K562 (cell line): Measurements from ENCODE around the gene STRA8.

ENCODE experiments used
- ATF3 ChIP-seq, 2 experiments: fragments of 450-650 bp in 1 of 2; sonication (generic) in 1 of 2; formaldehyde crosslinking in 1 of 2; IDR thresholded peaks in 1 of 2; conservative IDR thresholded peaks in 1 of 2; 2 replicates each; pipeline versions ENCODE4 v1.6.1 to v1.8.1; 2016 to 2023; ENCODE audit warnings: mild to moderate bottlenecking in 2 of 2, moderate library complexity in 2 of 2, inconsistent platforms in 1 of 2, missing genetic modification reagents in 1 of 2
- CBFA2T2 ChIP-seq: fragments of 450-650 bp; conservative IDR thresholded peaks from 2 replicates; pipeline ENCODE4 v1.6.1; 2017; ENCODE audit warnings: mild to moderate bottlenecking
- CTCF ChIP-seq, 3 experiments: IDR thresholded peaks in 2 of 3; conservative IDR thresholded peaks in 1 of 3; 2 replicates each; pipeline ENCODE4 v1.5.1; 2011 to 2012; ENCODE audit warnings: low read length in 3 of 3, mild to moderate bottlenecking in 3 of 3, control low read depth in 2 of 3, improper control_type of control experiment in 1 of 3, inconsistent platforms in 1 of 3, low read depth in 1 of 3, mixed read lengths in 1 of 3, moderate library complexity in 1 of 3; ENCODE audit not compliant: insufficient read depth in 2 of 3
- EZH2 ChIP-seq: IDR thresholded peaks from 2 replicates; pipeline ENCODE4 v1.6.1; 2012; ENCODE audit warnings: low read depth, mild to moderate bottlenecking, inconsistent platforms, low read length, borderline replicate concordance
- FOS ChIP-seq: IDR thresholded peaks from 3 replicates; pipeline ENCODE4 v1.6.1; 2011; ENCODE audit not compliant: insufficient read length; ENCODE audit errors: extremely low read depth
- FOXJ3 ChIP-seq: sonication (generic); formaldehyde crosslinking; IDR thresholded peaks from 2 replicates; pipeline ENCODE4 v1.4.0; 2020; ENCODE audit warnings: mild to moderate bottlenecking, missing genetic modification reagents
- MEIS2 ChIP-seq: fragments of 450-650 bp; IDR thresholded peaks from 2 replicates; pipeline ENCODE4 v1.6.1; 2014; ENCODE audit warnings: mild to moderate bottlenecking; ENCODE audit not compliant: partially characterized antibody
- NONO ChIP-seq, 2 experiments: fragments of 200-400 bp in 1 of 2; fragments of 450-650 bp in 1 of 2; formaldehyde crosslinking in 1 of 2; IDR thresholded peaks; 2 replicates each; pipeline ENCODE4 v1.6.1; 2017; ENCODE audit warnings: low read depth in 2 of 2, mild to moderate bottlenecking in 2 of 2, moderate library complexity in 2 of 2, low read length in 1 of 2
- POLR2A ChIP-seq: fragments of 450-650 bp; conservative IDR thresholded peaks from 2 replicates; pipeline ENCODE4 v1.6.1; 2016
- RAD21 ChIP-seq, 2 experiments: fragments of 250-450 bp in 1 of 2; fragments of 450-650 bp in 1 of 2; sonication (Bioruptor Pico) in 1 of 2; formaldehyde crosslinking in 1 of 2; IDR thresholded peaks in 1 of 2; conservative IDR thresholded peaks in 1 of 2; 2 replicates each; pipeline versions ENCODE4 v1.4.0 to v1.8.0; 2020 to 2022; ENCODE audit warnings: mild to moderate bottlenecking in 2 of 2, moderate library complexity in 1 of 2
- ZNF77 ChIP-seq: fragments of 250-450 bp; sonication (Bioruptor Pico); IDR thresholded peaks from 2 replicates; pipeline ENCODE4 v1.5.0; 2020
- TF ChIP-seq, protein P1 (sequence below): fragments of 450-650 bp; IDR thresholded peaks from 2 replicates; pipeline ENCODE4 v1.7.1; 2018; ENCODE audit warnings: mild to moderate bottlenecking, low read depth; ENCODE audit not compliant: partially characterized antibody
- TF ChIP-seq, protein P2 (sequence below): fragments of 450-650 bp; IDR thresholded peaks from 2 replicates; pipeline ENCODE4 v1.6.1; 2016; ENCODE audit warnings: missing biosample characterization, missing genetic modification characterization

GRCh38 chr7:135224027-135224426, 9.6 kb upstream of the STRA8 start:
- TF ChIP-seq NONO (IDR thresholded peaks at IDR 0.05; ENCODE audit: low read depth in 2 of 2, low read length in 1 of 2) = no peak
- no peak for TF ChIP-seq CTCF (IDR thresholded peaks at IDR 0.05 in 2 of 3, conservative IDR thresholded peaks at IDR 0.05 in 1 of 3; ENCODE audit: insufficient read depth in 2 of 3, low read depth in 1 of 3, low read length in 3 of 3)
- TF ChIP-seq, protein P1, sequence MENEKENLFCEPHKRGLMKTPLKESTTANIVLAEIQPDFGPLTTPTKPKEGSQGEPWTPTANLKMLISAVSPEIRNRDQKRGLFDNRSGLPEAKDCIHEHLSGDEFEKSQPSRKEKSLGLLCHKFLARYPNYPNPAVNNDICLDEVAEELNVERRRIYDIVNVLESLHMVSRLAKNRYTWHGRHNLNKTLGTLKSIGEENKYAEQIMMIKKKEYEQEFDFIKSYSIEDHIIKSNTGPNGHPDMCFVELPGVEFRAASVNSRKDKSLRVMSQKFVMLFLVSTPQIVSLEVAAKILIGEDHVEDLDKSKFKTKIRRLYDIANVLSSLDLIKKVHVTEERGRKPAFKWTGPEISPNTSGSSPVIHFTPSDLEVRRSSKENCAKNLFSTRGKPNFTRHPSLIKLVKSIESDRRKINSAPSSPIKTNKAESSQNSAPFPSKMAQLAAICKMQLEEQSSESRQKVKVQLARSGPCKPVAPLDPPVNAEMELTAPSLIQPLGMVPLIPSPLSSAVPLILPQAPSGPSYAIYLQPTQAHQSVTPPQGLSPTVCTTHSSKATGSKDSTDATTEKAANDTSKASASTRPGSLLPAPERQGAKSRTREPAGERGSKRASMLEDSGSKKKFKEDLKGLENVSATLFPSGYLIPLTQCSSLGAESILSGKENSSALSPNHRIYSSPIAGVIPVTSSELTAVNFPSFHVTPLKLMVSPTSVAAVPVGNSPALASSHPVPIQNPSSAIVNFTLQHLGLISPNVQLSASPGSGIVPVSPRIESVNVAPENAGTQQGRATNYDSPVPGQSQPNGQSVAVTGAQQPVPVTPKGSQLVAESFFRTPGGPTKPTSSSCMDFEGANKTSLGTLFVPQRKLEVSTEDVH = no peak
- no peak for TF ChIP-seq POLR2A
- no peak for TF ChIP-seq EZH2
- TF ChIP-seq FOXJ3 (CRISPR knock-in tag) = no peak
- no peak for TF ChIP-seq RAD21 (CRISPR knock-in tag; conservative IDR thresholded peaks at IDR 0.05 in 1 of 2, IDR thresholded peaks at IDR 0.05 in 1 of 2)
- no peak for TF ChIP-seq FOS
- no peak for TF ChIP-seq CBFA2T2
- TF ChIP-seq, protein P2, sequence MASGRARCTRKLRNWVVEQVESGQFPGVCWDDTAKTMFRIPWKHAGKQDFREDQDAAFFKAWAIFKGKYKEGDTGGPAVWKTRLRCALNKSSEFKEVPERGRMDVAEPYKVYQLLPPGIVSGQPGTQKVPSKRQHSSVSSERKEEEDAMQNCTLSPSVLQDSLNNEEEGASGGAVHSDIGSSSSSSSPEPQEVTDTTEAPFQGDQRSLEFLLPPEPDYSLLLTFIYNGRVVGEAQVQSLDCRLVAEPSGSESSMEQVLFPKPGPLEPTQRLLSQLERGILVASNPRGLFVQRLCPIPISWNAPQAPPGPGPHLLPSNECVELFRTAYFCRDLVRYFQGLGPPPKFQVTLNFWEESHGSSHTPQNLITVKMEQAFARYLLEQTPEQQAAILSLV (tag) = no peak
- no peak for TF ChIP-seq MEIS2
- no peak for TF ChIP-seq ATF3 (IDR thresholded peaks at IDR 0.05)
- no peak for TF ChIP-seq ATF3 (CRISPR knock-in tag; conservative IDR thresholded peaks at IDR 0.05)
- TF ChIP-seq ZNF77 (CRISPR knock-in tag) = no peak
